NCI-H2107 (cell line): ENCODE results near the gene SLC44A1.

Source experiments
- DNase-seq: peaks from one replicate; lab custom pipeline; 2025; lab: John Stamatoyannopoulos, UW

Gene SLC44A1

GRCh38 chr9:105473221-105473620, 228.8 kb downstream of the SLC44A1 start:
- no peak for DNase-seq

- no peak for DNase-seq
Measured at GRCh38 chr9:105475302-105475701, 230.9 kb downstream of the SLC44A1 start.

GRCh38 chr9:105479846-105480245, 235.4 kb downstream of the SLC44A1 start:
- no peak for DNase-seq

GRCh38 chr9:105483618-105484017, 239.2 kb downstream of the SLC44A1 start:
- DNase-seq = no peak

GRCh38 chr9:105484226-105484625, 239.8 kb downstream of the SLC44A1 start:
- DNase-seq = no peak

GRCh38 chr9:105485131-105485530, 240.7 kb downstream of the SLC44A1 start:
- no peak for DNase-seq
